Activated naive CD4-positive, alpha-beta T cell treated with anti-CD3 and anti-CD28 coated beads, Interleukin-2, amount 10 ng/mL, durations not matched to agents 7 days and 5 days (primary cell): Measurements from ENCODE around the gene MUC5AC.

ENCODE experiments used
- CTCF ChIA-PET: fragments of 350-600 bp; sonication (Branson Sonifier 250); formaldehyde crosslinking; loops from one replicate; lab custom pipeline; 2021; ENCODE audit warnings: antibody characterized with exemption; lab: Charles Lee
- DNase-seq: peaks from one replicate; pipeline ENCODE4 v3.0.0-alpha.2; 2020
- H3K27ac Mint-ChIP-seq: one replicate; pipeline ENCODE4 v1.8.0; 2021; ENCODE audit warnings: mild to moderate bottlenecking, moderate library complexity, mixed read lengths
- H3K27me3 Mint-ChIP-seq: one replicate; pipeline ENCODE4 v1.8.0; 2021; ENCODE audit warnings: mild to moderate bottlenecking, mixed read lengths
- H3K36me3 Mint-ChIP-seq: one replicate; pipeline ENCODE4 v1.8.0; 2021; ENCODE audit warnings: mixed read lengths
- H3K4me1 Mint-ChIP-seq: one replicate; pipeline ENCODE4 v1.8.0; 2021; ENCODE audit warnings: mixed read lengths
- H3K4me3 Mint-ChIP-seq: one replicate; pipeline ENCODE4 v1.8.0; 2021; ENCODE audit warnings: mild to moderate bottlenecking, moderate library complexity, mixed read lengths
- H3K9me3 Mint-ChIP-seq: one replicate; pipeline ENCODE4 v1.8.0; 2021; ENCODE audit warnings: mixed read lengths

Gene MUC5AC

GRCh38 chr11:1226226-1226985, 68.7 kb downstream of the MUC5AC start:
- Mint-ChIP-seq H3K27ac (no peak overlapping the region), H3K36me3 (no peaks in the 10 kb centered on the region), H3K9me3 (no peaks in the 10 kb centered on the region), H3K4me3 (no peak overlapping the region), H3K27me3 (peaks cover 3% of the 10 kb centered on the region), H3K4me1 (no peaks in the 10 kb centered on the region)
- CTCF ChIA-PET, result no interaction called here
- peak; percentile 18 for DNase-seq

GRCh38 chr11:1226986-1227550, 69.3 kb downstream of the MUC5AC start:
- H3K4me1 Mint-ChIP-seq, result no peaks in the 10 kb centered on the region
- CTCF ChIA-PET, result no interaction called here
- no peak overlapping the region for H3K27ac Mint-ChIP-seq
- no peaks in the 10 kb centered on the region for H3K36me3 Mint-ChIP-seq
- DNase-seq, result peak; percentile 15
- no peaks in the 10 kb centered on the region for H3K9me3 Mint-ChIP-seq
- no peak overlapping the region for H3K4me3 Mint-ChIP-seq
- H3K27me3 Mint-ChIP-seq, result no peaks in the 10 kb centered on the region

- peak; percentile 14 for DNase-seq
- Mint-ChIP-seq H3K27ac (no peak overlapping the region), H3K4me1 (no peaks in the 10 kb centered on the region), H3K4me3 (no peak overlapping the region), H3K27me3 (no peaks in the 10 kb centered on the region), H3K36me3 (no peaks in the 10 kb centered on the region), H3K9me3 (no peaks in the 10 kb centered on the region)
- CTCF ChIA-PET, result no interaction called here
These were observed 69.9 kb downstream of the MUC5AC start for GRCh38 chr11:1227551-1228100.

GRCh38 chr11:1228101-1228821, 70.5 kb downstream of the MUC5AC start:
- CTCF ChIA-PET, result no interaction called here
- H3K27me3 Mint-ChIP-seq, result no peaks in the 10 kb centered on the region
- DNase-seq, result peak; percentile 16
- H3K9me3 Mint-ChIP-seq, result no peaks in the 10 kb centered on the region
- H3K36me3 Mint-ChIP-seq, result no peaks in the 10 kb centered on the region
- no peaks in the 10 kb centered on the region for H3K4me1 Mint-ChIP-seq
- no peak overlapping the region for H3K27ac Mint-ChIP-seq
- H3K4me3 Mint-ChIP-seq, result no peak overlapping the region

- H3K36me3 Mint-ChIP-seq, result no peaks in the 10 kb centered on the region
- CTCF ChIA-PET, result no interaction called here
- no peaks in the 10 kb centered on the region for H3K27me3 Mint-ChIP-seq
- H3K4me3 Mint-ChIP-seq, result no peak overlapping the region
- peak; percentile 17 for DNase-seq
- H3K9me3 Mint-ChIP-seq, result no peaks in the 10 kb centered on the region
- H3K27ac Mint-ChIP-seq, result no peak overlapping the region
- H3K4me1 Mint-ChIP-seq, result no peaks in the 10 kb centered on the region
These were observed 71.2 kb downstream of the MUC5AC start for GRCh38 chr11:1228921-1229451.

GRCh38 chr11:1229471-1230120, 71.8 kb downstream of the MUC5AC start:
- H3K4me1 Mint-ChIP-seq, result no peaks in the 10 kb centered on the region
- H3K27me3 Mint-ChIP-seq, result no peaks in the 10 kb centered on the region
- peak; percentile 16 for DNase-seq
- no peak overlapping the region for H3K27ac Mint-ChIP-seq
- no peak overlapping the region for H3K4me3 Mint-ChIP-seq
- CTCF ChIA-PET, result no interaction called here
- no peaks in the 10 kb centered on the region for H3K36me3 Mint-ChIP-seq
- H3K9me3 Mint-ChIP-seq, result no peaks in the 10 kb centered on the region

GRCh38 chr11:1230121-1230455, 72.3 kb downstream of the MUC5AC start:
- H3K27ac Mint-ChIP-seq, result no peak overlapping the region

GRCh38 chr11:1230456-1231395, 73.0 kb downstream of the MUC5AC start:
- peak; percentile 17 for DNase-seq
- CTCF ChIA-PET, result no interaction called here
- H3K27ac Mint-ChIP-seq, result no peak overlapping the region
- H3K36me3 Mint-ChIP-seq, result no peaks in the 10 kb centered on the region
- no peaks in the 10 kb centered on the region for H3K9me3 Mint-ChIP-seq
- no peak overlapping the region for H3K4me3 Mint-ChIP-seq
- no peaks in the 10 kb centered on the region for H3K27me3 Mint-ChIP-seq
- no peaks in the 10 kb centered on the region for H3K4me1 Mint-ChIP-seq

More at GRCh38 chr11:1230121-1230455, 72.3 kb downstream of the MUC5AC start:
- Mint-ChIP-seq H3K36me3 (no peaks in the 10 kb centered on the region), H3K4me3 (no peak overlapping the region), H3K4me1 (no peaks in the 10 kb centered on the region), H3K27me3 (no peaks in the 10 kb centered on the region), H3K9me3 (no peaks in the 10 kb centered on the region)
- DNase-seq, result no peak
- CTCF ChIA-PET, result no interaction called here

- H3K36me3 Mint-ChIP-seq, result no peaks in the 10 kb centered on the region
- no peaks in the 10 kb centered on the region for H3K4me1 Mint-ChIP-seq
- no peaks in the 10 kb centered on the region for H3K27me3 Mint-ChIP-seq
- no peak overlapping the region for H3K27ac Mint-ChIP-seq
- no peak overlapping the region for H3K4me3 Mint-ChIP-seq
- peak; percentile 11 for DNase-seq
- no peaks in the 10 kb centered on the region for H3K9me3 Mint-ChIP-seq
- CTCF ChIA-PET, result no interaction called here
These were observed 73.8 kb downstream of the MUC5AC start for GRCh38 chr11:1231396-1232020.

- CTCF ChIA-PET, result no interaction called here
- no peak overlapping the region for H3K4me3 Mint-ChIP-seq
- DNase-seq, result peak; percentile 18
- no peaks in the 10 kb centered on the region for H3K27me3 Mint-ChIP-seq
- H3K4me1 Mint-ChIP-seq, result no peaks in the 10 kb centered on the region
- no peak overlapping the region for H3K27ac Mint-ChIP-seq
- no peaks in the 10 kb centered on the region for H3K36me3 Mint-ChIP-seq
- no peaks in the 10 kb centered on the region for H3K9me3 Mint-ChIP-seq
These were observed 74.5 kb downstream of the MUC5AC start for GRCh38 chr11:1232021-1232882.

GRCh38 chr11:1232883-1233321, 75.1 kb downstream of the MUC5AC start:
- H3K27ac Mint-ChIP-seq, result no peak overlapping the region
- H3K4me1 Mint-ChIP-seq, result no peaks in the 10 kb centered on the region
- no peaks in the 10 kb centered on the region for H3K9me3 Mint-ChIP-seq
- no peaks in the 10 kb centered on the region for H3K27me3 Mint-ChIP-seq
- peak; percentile 8 for DNase-seq
- CTCF ChIA-PET, result no interaction called here
- no peak overlapping the region for H3K4me3 Mint-ChIP-seq
- H3K36me3 Mint-ChIP-seq, result no peaks in the 10 kb centered on the region

GRCh38 chr11:1233351-1234053, 75.7 kb downstream of the MUC5AC start:
- DNase-seq, result no peak
- CTCF ChIA-PET, result no interaction called here
- Mint-ChIP-seq H3K36me3 (no peaks in the 10 kb centered on the region), H3K9me3 (no peaks in the 10 kb centered on the region), H3K4me3 (no peak overlapping the region), H3K27me3 (no peaks in the 10 kb centered on the region), H3K27ac (no peak overlapping the region), H3K4me1 (no peaks in the 10 kb centered on the region)
